NCI-H748 (cell line): Measurements from ENCODE around the gene SLC2A11.
"Not testable (repeated sequence)": the region's sequence is repeated elsewhere in the genome, so short reads cannot be mapped to it uniquely, and the experiment has no call there.

Source experiments
- DNase-seq: peaks from one replicate; lab custom pipeline; 2025; ENCODE audit not compliant: unreplicated experiment; lab: John Stamatoyannopoulos, UW

The SLC2A11 gene

GRCh38 chr22:23884140-23884539 is 26.5 kb downstream of the SLC2A11 start:
- no peak for DNase-seq

GRCh38 chr22:23888615-23889401 is 31.1 kb downstream of the SLC2A11 start:
- DNase-seq, result no peak

GRCh38 chr22:23889620-23890019 is 31.9 kb downstream of the SLC2A11 start:
- DNase-seq, result no peak

GRCh38 chr22:23891726-23892125 is 34.1 kb downstream of the SLC2A11 start:
- no peak for DNase-seq

- no peak for DNase-seq
Observed at GRCh38 chr22:23892130-23892529, 34.5 kb downstream of the SLC2A11 start.

GRCh38 chr22:23892706-23893105 is 35.0 kb downstream of the SLC2A11 start:
- no peak for DNase-seq

GRCh38 chr22:23893121-23893944 is 35.7 kb downstream of the SLC2A11 start:
- no peak for DNase-seq

GRCh38 chr22:23893945-23894709 is 36.5 kb downstream of the SLC2A11 start, which contains the start of gene MIF:
Gene MIF (plus strand): TSS chr22:23894383. CDS start chr22:23894475, 92 bp downstream.
- peak; percentile 94 for DNase-seq

GRCh38 chr22:23894710-23895598 is 37.3 kb downstream of the SLC2A11 start:
- DNase-seq, result peak; percentile 85

- no peak for DNase-seq
Observed at GRCh38 chr22:23895599-23896144, 38.0 kb downstream of the SLC2A11 start.

- no peak for DNase-seq
Observed at GRCh38 chr22:23896166-23896522, 38.5 kb downstream of the SLC2A11 start.

GRCh38 chr22:23896523-23897186 is 39.0 kb downstream of the SLC2A11 start:
- no peak for DNase-seq

GRCh38 chr22:23897320-23897719 is 39.6 kb downstream of the SLC2A11 start:
- DNase-seq, result no peak

GRCh38 chr22:23898006-23898974 is 40.6 kb downstream of the SLC2A11 start:
- no peak for DNase-seq

GRCh38 chr22:23899042-23899745 is 41.5 kb downstream of the SLC2A11 start:
- no peak for DNase-seq

- not testable (repeated sequence) for DNase-seq
Observed at GRCh38 chr22:23900227-23900626, 42.6 kb downstream of the SLC2A11 start.

- DNase-seq, result no peak
Observed at GRCh38 chr22:23901600-23901999, 43.9 kb downstream of the SLC2A11 start.
